UCSD-AML1 (cell line): ENCODE data around the gene PCDHGC3.

Source experiments
- DNase-seq: peaks from one replicate; lab custom pipeline; 2025; ENCODE audit not compliant: unreplicated experiment; lab: John Stamatoyannopoulos, UW

PCDHGC3 gene

GRCh38 chr5:141506381-141507155, 30.8 kb downstream of the PCDHGC3 start:
- no peak for DNase-seq

- DNase-seq, result no peak
Observed at GRCh38 chr5:141507387-141508091, 31.8 kb downstream of the PCDHGC3 start.

GRCh38 chr5:141508440-141508797, 32.7 kb downstream of the PCDHGC3 start:
- DNase-seq, result no peak

GRCh38 chr5:141508798-141509611, 33.2 kb downstream of the PCDHGC3 start:
- no peak for DNase-seq

GRCh38 chr5:141510160-141510559, 34.4 kb downstream of the PCDHGC3 start:
- DNase-seq, result no peak

GRCh38 chr5:141510850-141511601, 35.3 kb downstream of the PCDHGC3 start:
- DNase-seq, result no peak

GRCh38 chr5:141511771-141512325, 36.1 kb downstream of the PCDHGC3 start:
- no peak for DNase-seq

GRCh38 chr5:141512390-141512910, 36.7 kb downstream of the PCDHGC3 start:
- peak; percentile 71 for DNase-seq

GRCh38 chr5:141512911-141513626, 37.3 kb downstream of the PCDHGC3 start:
- DNase-seq, result no peak

- DNase-seq, result peak; percentile 53
Observed at GRCh38 chr5:141513627-141514329, 38.0 kb downstream of the PCDHGC3 start.

- no peak for DNase-seq
Observed at GRCh38 chr5:141514330-141515133, 38.8 kb downstream of the PCDHGC3 start.

- DNase-seq, result no peak
Observed at GRCh38 chr5:141515141-141515540, 39.4 kb downstream of the PCDHGC3 start.

- no peak for DNase-seq
Observed at GRCh38 chr5:141515946-141516671, 40.3 kb downstream of the PCDHGC3 start.

GRCh38 chr5:141516672-141517025, 40.9 kb downstream of the PCDHGC3 start:
- no peak for DNase-seq

GRCh38 chr5:141517312-141517711, 41.5 kb downstream of the PCDHGC3 start:
- no peak for DNase-seq

GRCh38 chr5:141517880-141518617, 42.3 kb downstream of the PCDHGC3 start:
- no peak for DNase-seq

GRCh38 chr5:141518618-141519015, 42.9 kb downstream of the PCDHGC3 start:
- no peak for DNase-seq
